ENCODE data around the gene FAM83G. TPM values are rescaled to one million over a fixed set of nuclear protein-coding genes. Genes with fewer than 3 reads are reported as not detected.

Gene FAM83G
- total and polyA plus RNA-seq, 2 experiments from 2014 or later = 7.6 to 44.5 TPM

- no peak overlapping the region for H3K4me3 ChIP-seq
- ATAC-seq (no peak), DNase-seq (ENCODE audit: low spot score) (no peak)
- H2AFZ ChIP-seq = no peak overlapping the region
- H3K4me2 ChIP-seq = no peak overlapping the region
- H3K4me3 Mint-ChIP-seq = no peak overlapping the region
- no peaks in the 10 kb centered on the region for H3F3A ChIP-seq (replicated peaks; ENCODE audit: low read depth)
- H3K27me3 Mint-ChIP-seq (ENCODE audit: insufficient read depth, low read depth, poor library complexity) = peaks cover 3% of the 10 kb centered on the region
- peaks cover 15% of the 10 kb centered on the region; the same call in 2 of the 3 replicates for H3K9me3 Mint-ChIP-seq
- H3K9me2 ChIP-seq (ENCODE audit: insufficient read depth) = no peaks in the 10 kb centered on the region
- H3K36me3 Mint-ChIP-seq (ENCODE audit: low read depth) = peaks cover 28% of the 10 kb centered on the region
- H3K27ac ChIP-seq (ENCODE audit: low read depth) = peak overlapping the region; percentile 33; the same call in 1 of the 2 replicates
- H3K36me3 ChIP-seq (ENCODE audit: insufficient read depth) = no peaks in the 10 kb centered on the region
- peaks cover 71% of the 10 kb centered on the region for H3K79me2 ChIP-seq (replicated peaks; ENCODE audit: insufficient read depth)
- peaks cover 32% of the 10 kb centered on the region; the same call in 1 of the 2 replicates for H4K20me1 ChIP-seq (replicated peaks; ENCODE audit: insufficient read depth)
- peaks cover 10% of the 10 kb centered on the region; the same call in 2 of the 3 replicates for H3K4me1 Mint-ChIP-seq
- no peak overlapping the region for H3K27ac Mint-ChIP-seq
- TF ChIP-seq NANOG (IDR thresholded peaks at IDR 0.05; ENCODE audit: borderline replicate concordance) (no peak), EZH2 (IDR thresholded peaks at IDR 0.05; ENCODE audit: low read depth, unreplicated experiment) (no peak), CREB1 (CRISPR knock-in tag; IDR thresholded peaks at IDR 0.05; ENCODE audit: low read depth) (no peak), STAT1 (IDR thresholded peaks at IDR 0.05; ENCODE audit: unreplicated experiment) (no peak), POLR2AphosphoS5 (IDR thresholded peaks at IDR 0.05; ENCODE audit: low read depth) (no peak), EZH2phosphoT487 (IDR thresholded peaks at IDR 0.05; ENCODE audit: unreplicated experiment) (no peak), ZNF331 (CRISPR knock-in tag; IDR thresholded peaks at IDR 0.05; ENCODE audit: low read depth) (no peak), JUNB (IDR thresholded peaks at IDR 0.05; ENCODE audit: unreplicated experiment) (no peak), ZNF114 (CRISPR knock-in tag; IDR thresholded peaks at IDR 0.05) (no peak), ZNF462 (CRISPR knock-in tag; IDR thresholded peaks at IDR 0.05) (no peak)
- TF ChIP-seq, protein P1, sequence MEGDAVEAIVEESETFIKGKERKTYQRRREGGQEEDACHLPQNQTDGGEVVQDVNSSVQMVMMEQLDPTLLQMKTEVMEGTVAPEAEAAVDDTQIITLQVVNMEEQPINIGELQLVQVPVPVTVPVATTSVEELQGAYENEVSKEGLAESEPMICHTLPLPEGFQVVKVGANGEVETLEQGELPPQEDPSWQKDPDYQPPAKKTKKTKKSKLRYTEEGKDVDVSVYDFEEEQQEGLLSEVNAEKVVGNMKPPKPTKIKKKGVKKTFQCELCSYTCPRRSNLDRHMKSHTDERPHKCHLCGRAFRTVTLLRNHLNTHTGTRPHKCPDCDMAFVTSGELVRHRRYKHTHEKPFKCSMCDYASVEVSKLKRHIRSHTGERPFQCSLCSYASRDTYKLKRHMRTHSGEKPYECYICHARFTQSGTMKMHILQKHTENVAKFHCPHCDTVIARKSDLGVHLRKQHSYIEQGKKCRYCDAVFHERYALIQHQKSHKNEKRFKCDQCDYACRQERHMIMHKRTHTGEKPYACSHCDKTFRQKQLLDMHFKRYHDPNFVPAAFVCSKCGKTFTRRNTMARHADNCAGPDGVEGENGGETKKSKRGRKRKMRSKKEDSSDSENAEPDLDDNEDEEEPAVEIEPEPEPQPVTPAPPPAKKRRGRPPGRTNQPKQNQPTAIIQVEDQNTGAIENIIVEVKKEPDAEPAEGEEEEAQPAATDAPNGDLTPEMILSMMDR (conservative IDR thresholded peaks at IDR 0.05; ENCODE audit: low read depth in 2 of 2) = no peak
- TF ChIP-seq, protein P2, sequence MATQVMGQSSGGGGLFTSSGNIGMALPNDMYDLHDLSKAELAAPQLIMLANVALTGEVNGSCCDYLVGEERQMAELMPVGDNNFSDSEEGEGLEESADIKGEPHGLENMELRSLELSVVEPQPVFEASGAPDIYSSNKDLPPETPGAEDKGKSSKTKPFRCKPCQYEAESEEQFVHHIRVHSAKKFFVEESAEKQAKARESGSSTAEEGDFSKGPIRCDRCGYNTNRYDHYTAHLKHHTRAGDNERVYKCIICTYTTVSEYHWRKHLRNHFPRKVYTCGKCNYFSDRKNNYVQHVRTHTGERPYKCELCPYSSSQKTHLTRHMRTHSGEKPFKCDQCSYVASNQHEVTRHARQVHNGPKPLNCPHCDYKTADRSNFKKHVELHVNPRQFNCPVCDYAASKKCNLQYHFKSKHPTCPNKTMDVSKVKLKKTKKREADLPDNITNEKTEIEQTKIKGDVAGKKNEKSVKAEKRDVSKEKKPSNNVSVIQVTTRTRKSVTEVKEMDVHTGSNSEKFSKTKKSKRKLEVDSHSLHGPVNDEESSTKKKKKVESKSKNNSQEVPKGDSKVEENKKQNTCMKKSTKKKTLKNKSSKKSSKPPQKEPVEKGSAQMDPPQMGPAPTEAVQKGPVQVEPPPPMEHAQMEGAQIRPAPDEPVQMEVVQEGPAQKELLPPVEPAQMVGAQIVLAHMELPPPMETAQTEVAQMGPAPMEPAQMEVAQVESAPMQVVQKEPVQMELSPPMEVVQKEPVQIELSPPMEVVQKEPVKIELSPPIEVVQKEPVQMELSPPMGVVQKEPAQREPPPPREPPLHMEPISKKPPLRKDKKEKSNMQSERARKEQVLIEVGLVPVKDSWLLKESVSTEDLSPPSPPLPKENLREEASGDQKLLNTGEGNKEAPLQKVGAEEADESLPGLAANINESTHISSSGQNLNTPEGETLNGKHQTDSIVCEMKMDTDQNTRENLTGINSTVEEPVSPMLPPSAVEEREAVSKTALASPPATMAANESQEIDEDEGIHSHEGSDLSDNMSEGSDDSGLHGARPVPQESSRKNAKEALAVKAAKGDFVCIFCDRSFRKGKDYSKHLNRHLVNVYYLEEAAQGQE (IDR thresholded peaks at IDR 0.05; ENCODE audit: unreplicated experiment) = no peak
- TF ChIP-seq, protein P3, sequence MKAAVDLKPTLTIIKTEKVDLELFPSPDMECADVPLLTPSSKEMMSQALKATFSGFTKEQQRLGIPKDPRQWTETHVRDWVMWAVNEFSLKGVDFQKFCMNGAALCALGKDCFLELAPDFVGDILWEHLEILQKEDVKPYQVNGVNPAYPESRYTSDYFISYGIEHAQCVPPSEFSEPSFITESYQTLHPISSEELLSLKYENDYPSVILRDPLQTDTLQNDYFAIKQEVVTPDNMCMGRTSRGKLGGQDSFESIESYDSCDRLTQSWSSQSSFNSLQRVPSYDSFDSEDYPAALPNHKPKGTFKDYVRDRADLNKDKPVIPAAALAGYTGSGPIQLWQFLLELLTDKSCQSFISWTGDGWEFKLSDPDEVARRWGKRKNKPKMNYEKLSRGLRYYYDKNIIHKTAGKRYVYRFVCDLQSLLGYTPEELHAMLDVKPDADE (IDR thresholded peaks at IDR 0.05) = no peak
- no peaks in the 10 kb centered on the region for H3K27me3 ChIP-seq (ENCODE audit: insufficient read depth)
- no peaks in the 10 kb centered on the region for H3K4me1 ChIP-seq (ENCODE audit: insufficient read depth)
Measured at GRCh38 chr17:18994631-18995030, 9.9 kb downstream of the FAM83G start.
